HG03469 (cell line): Measurements from ENCODE around the gene TSKU.
"Not testable (repeated sequence)": the region's sequence is repeated elsewhere in the genome, so short reads cannot be mapped to it uniquely, and the experiment has no call there.

Source experiments
- ATAC-seq: cut with Tn5 transposase; IDR thresholded peaks from one replicate; pipeline ENCODE4 v1.9.1; 2021; ENCODE audit warnings: mild to moderate bottlenecking, moderate library complexity, moderate number of reproducible peaks; ENCODE audit not compliant: unreplicated experiment

The TSKU gene

GRCh38 chr11:76787911-76788596 is 4.9 kb downstream of the TSKU start:
- ATAC-seq: no peak

- no peak for ATAC-seq
Observed at GRCh38 chr11:76788661-76789442, 5.7 kb downstream of the TSKU start.

GRCh38 chr11:76789443-76789719 is 6.2 kb downstream of the TSKU start:
- no peak for ATAC-seq

- no peak for ATAC-seq
Observed at GRCh38 chr11:76790251-76790650, 7.1 kb downstream of the TSKU start.

GRCh38 chr11:76791002-76791770 is 8.0 kb downstream of the TSKU start:
- not testable (repeated sequence) for ATAC-seq

GRCh38 chr11:76791861-76792260 is 8.7 kb downstream of the TSKU start:
- ATAC-seq: no peak

- no peak for ATAC-seq
Observed at GRCh38 chr11:76792505-76793264, 9.5 kb downstream of the TSKU start.

GRCh38 chr11:76793391-76794291 is 10.5 kb downstream of the TSKU start:
- ATAC-seq: no peak

- no peak for ATAC-seq
Observed at GRCh38 chr11:76794371-76795289, 11.5 kb downstream of the TSKU start.

GRCh38 chr11:76795290-76795935 is 12.3 kb downstream of the TSKU start:
- no peak for ATAC-seq

GRCh38 chr11:76795936-76796441 is 12.8 kb downstream of the TSKU start:
- no peak for ATAC-seq

GRCh38 chr11:76796511-76797198 is 13.5 kb downstream of the TSKU start:
- ATAC-seq: no peak

- ATAC-seq: no peak
Observed at GRCh38 chr11:76797341-76798201, 14.4 kb downstream of the TSKU start.

- no peak for ATAC-seq
Observed at GRCh38 chr11:76798202-76798581, 15.0 kb downstream of the TSKU start.

GRCh38 chr11:76798671-76799065 is 15.5 kb downstream of the TSKU start:
- ATAC-seq: no peak

- no peak for ATAC-seq
Observed at GRCh38 chr11:76799066-76799804, 16.1 kb downstream of the TSKU start.
